22Rv1 (cell line): ENCODE results near the gene R3HCC1L.

Experiments
- H3K27ac ChIP-seq: fragments of 450-650 bp; 2 replicates; pipeline ENCODE4 v1.5.1; 2017
- CTCF ChIP-seq: fragments of 450-650 bp; IDR thresholded peaks from 2 replicates; pipeline ENCODE4 v1.5.1; 2017; ENCODE audit warnings: mild to moderate bottlenecking
- ZFX ChIP-seq: fragments of 450-650 bp; IDR thresholded peaks from 2 replicates; pipeline ENCODE4 v1.6.1; 2017; ENCODE audit warnings: antibody characterized with exemption, borderline replicate concordance

R3HCC1L gene

GRCh38 chr10:98106531-98106930 is 27.9 kb upstream of the R3HCC1L start:
- TF ChIP-seq ZFX (no peak), CTCF (no peak)
- no peak overlapping the region for H3K27ac ChIP-seq

GRCh38 chr10:98107644-98108430 is 26.6 kb upstream of the R3HCC1L start:
- no peak for TF ChIP-seq ZFX
- no peak for TF ChIP-seq CTCF
- H3K27ac ChIP-seq: no peak overlapping the region

- TF ChIP-seq ZFX: no peak
- no peak for TF ChIP-seq CTCF
- H3K27ac ChIP-seq: no peak overlapping the region
Measured at GRCh38 chr10:98110356-98110755, 24.1 kb upstream of the R3HCC1L start.

GRCh38 chr10:98115031-98115787 is 19.2 kb upstream of the R3HCC1L start:
- TF ChIP-seq CTCF (no peak), ZFX (no peak)
- H3K27ac ChIP-seq: no peak overlapping the region

GRCh38 chr10:98119891-98120290 is 14.6 kb upstream of the R3HCC1L start:
- no peak overlapping the region for H3K27ac ChIP-seq
- TF ChIP-seq CTCF (no peak), ZFX (no peak)

- no peak for TF ChIP-seq ZFX
- no peak overlapping the region for H3K27ac ChIP-seq
Measured at GRCh38 chr10:98125940-98126631, 8.4 kb upstream of the R3HCC1L start.

- no peak overlapping the region for H3K27ac ChIP-seq
- no peak for TF ChIP-seq CTCF
- TF ChIP-seq ZFX: no peak
Measured at GRCh38 chr10:98128802-98129201, 5.7 kb upstream of the R3HCC1L start.
